GM12801 (cell line): Measurements from ENCODE around the gene CCDC180.

Experiments used
- CTCF ChIP-seq: IDR thresholded peaks from one replicate; pipeline ENCODE4 v1.5.1; 2011; ENCODE audit warnings: control low read depth; ENCODE audit not compliant: insufficient read length; ENCODE audit errors: extremely low read depth

The CCDC180 gene

GRCh38 chr9:97320080-97320642 lies 12.7 kb downstream of the CCDC180 start:
- TF ChIP-seq CTCF, result no peak

DNA sequence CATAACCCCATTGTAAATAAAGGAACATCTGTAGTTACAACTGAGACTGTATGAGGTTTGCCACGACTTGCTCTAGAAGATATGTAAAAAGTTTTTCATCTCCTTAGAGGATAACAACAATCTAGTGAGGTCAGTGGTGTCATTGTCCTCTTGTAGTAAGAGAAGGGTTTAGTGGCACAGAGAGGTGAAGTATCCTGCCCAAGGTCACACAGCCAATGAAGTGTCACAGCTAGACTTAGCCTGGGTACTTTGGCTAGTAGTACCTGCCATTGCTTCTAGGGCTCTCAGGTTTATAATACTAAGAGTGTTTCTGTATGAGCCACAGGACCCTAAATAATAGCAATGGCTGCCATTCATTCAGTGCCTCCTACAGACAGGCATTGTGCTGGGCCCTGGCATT lies 13.8 kb downstream of the CCDC180 start:
- no peak for TF ChIP-seq CTCF

DNA sequence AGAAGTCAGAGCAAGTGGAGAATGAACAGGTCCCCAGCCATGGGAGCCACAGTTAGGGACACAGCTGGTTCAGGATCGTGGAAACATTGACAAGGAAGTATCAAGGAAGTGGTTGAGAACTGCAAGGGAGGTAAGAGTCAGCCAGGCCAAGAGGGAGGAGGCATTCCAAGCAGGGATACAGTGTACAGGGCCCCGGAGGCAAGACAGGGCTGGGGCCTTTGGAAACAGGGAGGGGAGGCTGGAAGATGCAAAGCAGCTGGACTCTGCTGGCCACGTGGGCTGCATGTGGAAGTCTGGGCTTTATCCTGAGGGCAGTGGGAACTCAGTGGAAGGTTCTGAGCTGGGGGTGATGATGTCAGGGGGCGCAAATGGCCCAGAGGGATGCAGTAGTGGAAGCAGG lies 14.2 kb downstream of the CCDC180 start:
- TF ChIP-seq CTCF, result no peak

GRCh38 chr9:97322105-97322504 lies 14.6 kb downstream of the CCDC180 start:
- TF ChIP-seq CTCF, result no peak

- TF ChIP-seq CTCF, result no peak
Measured at GRCh38 chr9:97324954-97325353, 17.5 kb downstream of the CCDC180 start.

- no peak for TF ChIP-seq CTCF
Measured at GRCh38 chr9:97327562-97327961, 20.1 kb downstream of the CCDC180 start.

DNA sequence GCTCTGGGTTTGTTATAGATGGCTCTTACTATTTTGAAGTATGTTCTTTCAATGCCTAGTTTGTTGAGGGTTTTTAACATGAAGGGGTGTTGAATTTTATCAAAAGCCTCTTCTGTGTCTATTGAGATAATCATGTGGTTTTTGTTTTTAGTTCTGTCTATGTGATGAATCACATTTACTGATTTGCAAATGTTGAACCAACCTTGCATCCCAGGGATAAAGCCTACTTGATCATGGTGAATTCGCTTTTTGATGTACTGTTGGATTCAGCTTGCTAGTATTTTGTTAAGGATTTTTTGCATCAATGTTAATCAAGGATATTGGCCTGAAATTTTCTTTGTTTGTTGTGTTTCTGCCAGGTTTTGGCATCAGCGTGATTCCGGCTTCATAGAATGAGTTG lies 25.5 kb downstream of the CCDC180 start:
- no peak for TF ChIP-seq CTCF

- TF ChIP-seq CTCF, result no peak
Measured at GRCh38 chr9:97348871-97349270, 41.4 kb downstream of the CCDC180 start.
